ENCODE measurements around the gene QPCT. TPM values are rescaled to one million over a fixed set of nuclear protein-coding genes. Genes with fewer than 3 reads are reported as not detected.
"Not testable (repeated sequence)": the region's sequence is repeated elsewhere in the genome, so short reads cannot be mapped to it uniquely, and the experiment has no call there.

QPCT gene
- polyA plus RNA-seq, 1 of the 3 experiments (the other 2 are of a cell fraction): 0.12 TPM

DNA sequence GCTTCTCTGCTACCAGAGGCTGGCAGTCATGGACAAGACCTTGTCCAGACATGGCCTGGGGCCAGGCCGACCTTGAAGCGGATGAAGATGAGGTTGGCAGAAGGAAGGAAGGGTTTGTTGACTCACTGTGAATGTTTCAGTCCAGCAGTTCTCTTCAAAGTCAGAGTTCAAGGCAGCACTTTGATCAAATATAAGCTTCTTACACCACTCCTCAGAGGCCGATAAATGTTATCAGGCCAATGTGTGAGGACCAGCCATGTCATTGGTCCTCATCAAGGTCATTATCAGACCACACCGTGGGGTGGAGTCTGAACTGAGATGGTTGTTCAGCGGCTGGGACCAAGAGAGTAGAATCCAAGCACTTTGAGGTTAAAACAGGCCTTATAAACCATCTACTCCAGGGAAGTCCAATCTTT, 35.5 kb downstream of the QPCT start:
- Histone ChIP-seq H3K36me3 (replicated peaks in 1 of 2; ENCODE audit: control insufficient read depth in 1 of 2, insufficient read depth in 2 of 2, low read length in 1 of 2) (no peaks in the 10 kb centered on the region), H4K20me1 (ENCODE audit: insufficient read depth) (no peaks in the 10 kb centered on the region), H3K9me3 (no peaks in the 10 kb centered on the region), H3K27ac (ENCODE audit: low read depth in 2 of 2, low read length in 1 of 2) (no peak overlapping the region), H3K9ac (no peak overlapping the region), H2AFZ (ENCODE audit: low read depth) (no peak overlapping the region), H3K4me3 (ENCODE audit: low read depth in 2 of 2, low read length in 1 of 2) (no peak overlapping the region), H3K79me2 (ENCODE audit: insufficient read depth) (no peaks in the 10 kb centered on the region), H3K27me3 (ENCODE audit: insufficient read depth) (no peaks in the 10 kb centered on the region), H3F3A (replicated peaks; ENCODE audit: insufficient read depth) (no peaks in the 10 kb centered on the region), H3K4me2 (no peak overlapping the region), H3K9me2 (no peaks in the 10 kb centered on the region), H3K4me1 (ENCODE audit: control insufficient read depth in 1 of 2, insufficient read depth in 2 of 2, low read depth in 1 of 2, low read length in 1 of 2) (no peaks in the 10 kb centered on the region)
- CTCF ChIA-PET: interaction anchor here (0.5 to 5.9 kb wide), 7 partner anchors 16 to 598 kb away, joined by 3 to 43 read pairs (median 3); no protein-coding TSS in a partner anchor
- TF ChIP-seq, protein P1, sequence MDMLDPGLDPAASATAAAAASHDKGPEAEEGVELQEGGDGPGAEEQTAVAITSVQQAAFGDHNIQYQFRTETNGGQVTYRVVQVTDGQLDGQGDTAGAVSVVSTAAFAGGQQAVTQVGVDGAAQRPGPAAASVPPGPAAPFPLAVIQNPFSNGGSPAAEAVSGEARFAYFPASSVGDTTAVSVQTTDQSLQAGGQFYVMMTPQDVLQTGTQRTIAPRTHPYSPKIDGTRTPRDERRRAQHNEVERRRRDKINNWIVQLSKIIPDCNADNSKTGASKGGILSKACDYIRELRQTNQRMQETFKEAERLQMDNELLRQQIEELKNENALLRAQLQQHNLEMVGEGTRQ (IDR thresholded peaks at IDR 0.05; ENCODE audit: borderline replicate concordance, low read depth, low read length): no peak
- no peak for TF ChIP-seq FOSL2 (IDR thresholded peaks at IDR 0.05; ENCODE audit: borderline replicate concordance, low read depth)
- TF ChIP-seq, protein P2, sequence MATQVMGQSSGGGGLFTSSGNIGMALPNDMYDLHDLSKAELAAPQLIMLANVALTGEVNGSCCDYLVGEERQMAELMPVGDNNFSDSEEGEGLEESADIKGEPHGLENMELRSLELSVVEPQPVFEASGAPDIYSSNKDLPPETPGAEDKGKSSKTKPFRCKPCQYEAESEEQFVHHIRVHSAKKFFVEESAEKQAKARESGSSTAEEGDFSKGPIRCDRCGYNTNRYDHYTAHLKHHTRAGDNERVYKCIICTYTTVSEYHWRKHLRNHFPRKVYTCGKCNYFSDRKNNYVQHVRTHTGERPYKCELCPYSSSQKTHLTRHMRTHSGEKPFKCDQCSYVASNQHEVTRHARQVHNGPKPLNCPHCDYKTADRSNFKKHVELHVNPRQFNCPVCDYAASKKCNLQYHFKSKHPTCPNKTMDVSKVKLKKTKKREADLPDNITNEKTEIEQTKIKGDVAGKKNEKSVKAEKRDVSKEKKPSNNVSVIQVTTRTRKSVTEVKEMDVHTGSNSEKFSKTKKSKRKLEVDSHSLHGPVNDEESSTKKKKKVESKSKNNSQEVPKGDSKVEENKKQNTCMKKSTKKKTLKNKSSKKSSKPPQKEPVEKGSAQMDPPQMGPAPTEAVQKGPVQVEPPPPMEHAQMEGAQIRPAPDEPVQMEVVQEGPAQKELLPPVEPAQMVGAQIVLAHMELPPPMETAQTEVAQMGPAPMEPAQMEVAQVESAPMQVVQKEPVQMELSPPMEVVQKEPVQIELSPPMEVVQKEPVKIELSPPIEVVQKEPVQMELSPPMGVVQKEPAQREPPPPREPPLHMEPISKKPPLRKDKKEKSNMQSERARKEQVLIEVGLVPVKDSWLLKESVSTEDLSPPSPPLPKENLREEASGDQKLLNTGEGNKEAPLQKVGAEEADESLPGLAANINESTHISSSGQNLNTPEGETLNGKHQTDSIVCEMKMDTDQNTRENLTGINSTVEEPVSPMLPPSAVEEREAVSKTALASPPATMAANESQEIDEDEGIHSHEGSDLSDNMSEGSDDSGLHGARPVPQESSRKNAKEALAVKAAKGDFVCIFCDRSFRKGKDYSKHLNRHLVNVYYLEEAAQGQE (IDR thresholded peaks at IDR 0.05; ENCODE audit: low read depth, low read length): no peak
- TF ChIP-seq RAD21 (IDR thresholded peaks at IDR 0.05; ENCODE audit: low read length): no peak
- no peak for TF ChIP-seq CHD2 (IDR thresholded peaks at IDR 0.05; ENCODE audit: low read length, partially characterized antibody)
- TF ChIP-seq, protein P3, sequence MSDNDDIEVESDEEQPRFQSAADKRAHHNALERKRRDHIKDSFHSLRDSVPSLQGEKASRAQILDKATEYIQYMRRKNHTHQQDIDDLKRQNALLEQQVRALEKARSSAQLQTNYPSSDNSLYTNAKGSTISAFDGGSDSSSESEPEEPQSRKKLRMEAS (IDR thresholded peaks at IDR 0.05; ENCODE audit: low read depth): no peak
- TF ChIP-seq RXRA (IDR thresholded peaks at IDR 0.05; ENCODE audit: borderline replicate concordance, low read depth): no peak
- TF ChIP-seq, protein P4, sequence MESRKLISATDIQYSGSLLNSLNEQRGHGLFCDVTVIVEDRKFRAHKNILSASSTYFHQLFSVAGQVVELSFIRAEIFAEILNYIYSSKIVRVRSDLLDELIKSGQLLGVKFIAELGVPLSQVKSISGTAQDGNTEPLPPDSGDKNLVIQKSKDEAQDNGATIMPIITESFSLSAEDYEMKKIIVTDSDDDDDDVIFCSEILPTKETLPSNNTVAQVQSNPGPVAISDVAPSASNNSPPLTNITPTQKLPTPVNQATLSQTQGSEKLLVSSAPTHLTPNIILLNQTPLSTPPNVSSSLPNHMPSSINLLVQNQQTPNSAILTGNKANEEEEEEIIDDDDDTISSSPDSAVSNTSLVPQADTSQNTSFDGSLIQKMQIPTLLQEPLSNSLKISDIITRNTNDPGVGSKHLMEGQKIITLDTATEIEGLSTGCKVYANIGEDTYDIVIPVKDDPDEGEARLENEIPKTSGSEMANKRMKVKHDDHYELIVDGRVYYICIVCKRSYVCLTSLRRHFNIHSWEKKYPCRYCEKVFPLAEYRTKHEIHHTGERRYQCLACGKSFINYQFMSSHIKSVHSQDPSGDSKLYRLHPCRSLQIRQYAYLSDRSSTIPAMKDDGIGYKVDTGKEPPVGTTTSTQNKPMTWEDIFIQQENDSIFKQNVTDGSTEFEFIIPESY (IDR thresholded peaks at IDR 0.05; ENCODE audit: borderline replicate concordance, low read depth): no peak
- WGBS (ENCODE audit: low lambda C conversion rate): 86% methylated on average over 5 of the region's 5 CpGs
- POLR2A ChIA-PET: no interaction called here
- no peak for DNase-seq

DNA sequence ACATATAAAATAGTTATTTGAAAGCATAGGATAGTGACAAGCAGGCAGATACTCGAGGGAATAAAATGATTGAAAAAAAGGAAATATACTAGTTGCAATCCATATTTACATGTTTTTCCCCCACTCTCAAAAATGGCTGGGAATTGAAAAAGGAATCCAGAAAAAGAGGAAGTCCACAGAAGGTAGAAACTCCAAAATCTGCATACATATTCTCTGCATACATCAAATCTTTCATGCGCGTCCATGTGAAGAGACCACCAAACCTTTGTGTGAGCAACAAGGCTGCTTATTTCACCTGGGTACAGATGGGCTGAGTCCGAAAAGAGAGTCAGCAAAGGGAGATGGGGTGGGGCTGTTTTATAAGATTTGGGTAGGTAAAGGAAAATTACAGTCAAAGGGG, 36.4 kb downstream of the QPCT start:
- CTCF ChIA-PET: interaction anchor here (0.5 to 5.9 kb wide), 5 partner anchors 15 to 510 kb away, joined by 3 to 43 read pairs (median 4); no protein-coding TSS in a partner anchor
- H3K27me3 ChIP-seq (ENCODE audit: insufficient read depth); H3K36me3 ChIP-seq (replicated peaks in 1 of 2; ENCODE audit: control insufficient read depth in 1 of 2, insufficient read depth in 2 of 2, low read length in 1 of 2); H3K4me1 ChIP-seq (ENCODE audit: control insufficient read depth in 1 of 2, insufficient read depth in 2 of 2, low read depth in 1 of 2, low read length in 1 of 2); H2AFZ ChIP-seq (ENCODE audit: low read depth); DNase-seq; H3K27ac ChIP-seq (ENCODE audit: low read depth in 2 of 2, low read length in 1 of 2); H4K20me1 ChIP-seq (ENCODE audit: insufficient read depth); H3K4me2 ChIP-seq; H3K79me2 ChIP-seq (ENCODE audit: insufficient read depth); H3K9ac ChIP-seq; H3F3A ChIP-seq (replicated peaks; ENCODE audit: insufficient read depth); H3K9me2 ChIP-seq; H3K4me3 ChIP-seq (ENCODE audit: low read depth in 2 of 2, low read length in 1 of 2); POLR2A ChIA-PET; H3K9me3 ChIP-seq: not testable (repeated sequence)
- 86% methylated on average over 4 of the region's 4 CpGs for WGBS (ENCODE audit: low lambda C conversion rate)

DNA sequence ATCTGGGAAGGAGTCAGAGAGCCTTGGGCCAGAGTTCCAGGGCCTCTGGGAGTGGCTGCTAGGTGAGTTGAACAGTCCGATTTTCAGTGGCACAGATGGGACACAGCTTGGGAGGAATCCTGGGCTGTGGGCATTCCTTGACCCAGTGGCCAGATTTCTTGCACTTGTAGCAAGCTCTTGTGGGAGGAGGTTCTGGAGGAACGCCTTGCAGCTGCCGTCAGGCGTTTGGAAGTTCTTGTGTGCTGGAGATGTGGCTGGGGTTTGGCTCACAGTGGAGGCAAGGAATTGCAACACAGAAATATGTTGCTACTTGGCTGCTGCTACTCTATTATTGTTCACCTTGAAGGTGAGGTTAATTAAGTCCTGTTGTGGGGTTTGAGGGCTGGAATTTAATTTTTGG, 39.8 kb downstream of the QPCT start:
- H3K27me3 ChIP-seq (ENCODE audit: insufficient read depth); H2AFZ ChIP-seq (ENCODE audit: low read depth); H3K9me3 ChIP-seq; H4K20me1 ChIP-seq (ENCODE audit: insufficient read depth); H3K27ac ChIP-seq (ENCODE audit: low read depth in 2 of 2, low read length in 1 of 2); H3K79me2 ChIP-seq (ENCODE audit: insufficient read depth); H3K36me3 ChIP-seq (replicated peaks in 1 of 2; ENCODE audit: control insufficient read depth in 1 of 2, insufficient read depth in 2 of 2, low read length in 1 of 2); H3K9ac ChIP-seq; H3K4me3 ChIP-seq (ENCODE audit: low read depth in 2 of 2, low read length in 1 of 2); POLR2A ChIA-PET; H3K4me2 ChIP-seq; DNase-seq; H3F3A ChIP-seq (replicated peaks; ENCODE audit: insufficient read depth); H3K9me2 ChIP-seq: not testable (repeated sequence)
- peaks cover 6 to 12% of the 10 kb centered on the region in 2 experiments; a peak in 2 of 4 replicates for H3K4me1 ChIP-seq (ENCODE audit: control insufficient read depth in 1 of 2, insufficient read depth in 2 of 2, low read depth in 1 of 2, low read length in 1 of 2)
- 79% methylated on average over 4 of the region's 4 CpGs for WGBS (ENCODE audit: low lambda C conversion rate)
- CTCF ChIA-PET: interaction anchor here (3.9 kb wide), 1 partner anchor 493 kb away, joined by 24 read pairs; no protein-coding TSS in a partner anchor

All from SK-N-SH (cell line).